WTC11 (cell line): ENCODE measurements around the gene APOLD1.

ENCODE experiments used
- CBFB ChIP-seq: sonication (generic); formaldehyde crosslinking; IDR thresholded peaks from 2 replicates; pipeline ENCODE4 v1.8.1; 2022; ENCODE audit warnings: mild to moderate bottlenecking, low read depth, missing genetic modification reagents
- TEAD1 ChIP-seq: sonication (generic); formaldehyde crosslinking; IDR thresholded peaks from 2 replicates; pipeline ENCODE4 v1.8.0; 2022; ENCODE audit warnings: mild to moderate bottlenecking, missing genetic modification reagents
- ZNF232 ChIP-seq: sonication (generic); formaldehyde crosslinking; IDR thresholded peaks from 2 replicates; pipeline ENCODE4 v1.8.0; 2022; ENCODE audit warnings: mild to moderate bottlenecking, missing genetic modification reagents
- TF ChIP-seq, protein P1 (sequence below): sonication (generic); formaldehyde crosslinking; IDR thresholded peaks from 2 replicates; pipeline ENCODE4 v1.8.1; 2023; ENCODE audit warnings: mild to moderate bottlenecking, missing genetic modification reagents, moderate library complexity
- TF ChIP-seq, protein P2 (sequence below): sonication (generic); formaldehyde crosslinking; IDR thresholded peaks from 2 replicates; pipeline ENCODE4 v1.8.0; 2022; ENCODE audit warnings: mild to moderate bottlenecking, missing genetic modification reagents

DNA sequence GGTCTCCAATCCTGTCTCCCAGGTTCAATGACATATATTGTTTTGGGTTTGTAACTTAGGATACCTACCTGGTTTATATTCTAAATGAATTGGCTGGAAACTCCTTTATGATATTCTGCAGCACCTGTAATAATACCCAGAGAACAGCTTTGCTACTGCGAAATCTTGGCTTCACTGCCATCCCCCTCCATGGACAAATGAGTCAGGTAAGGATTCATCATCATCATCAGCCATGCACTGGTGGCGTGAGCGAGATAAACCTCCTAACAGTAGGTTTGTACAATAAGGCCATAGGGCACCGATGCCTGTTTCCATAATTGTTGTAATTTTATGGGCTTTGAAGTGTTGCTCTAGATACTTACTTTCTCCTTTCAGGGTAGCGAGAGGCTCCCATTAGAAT is 38.4 kb downstream of the APOLD1 start:
- TF ChIP-seq CBFB (CRISPR knock-in tag): no peak
- TF ChIP-seq TEAD1 (CRISPR knock-in tag): no peak
- TF ChIP-seq, protein P1, sequence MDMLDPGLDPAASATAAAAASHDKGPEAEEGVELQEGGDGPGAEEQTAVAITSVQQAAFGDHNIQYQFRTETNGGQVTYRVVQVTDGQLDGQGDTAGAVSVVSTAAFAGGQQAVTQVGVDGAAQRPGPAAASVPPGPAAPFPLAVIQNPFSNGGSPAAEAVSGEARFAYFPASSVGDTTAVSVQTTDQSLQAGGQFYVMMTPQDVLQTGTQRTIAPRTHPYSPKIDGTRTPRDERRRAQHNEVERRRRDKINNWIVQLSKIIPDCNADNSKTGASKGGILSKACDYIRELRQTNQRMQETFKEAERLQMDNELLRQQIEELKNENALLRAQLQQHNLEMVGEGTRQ (CRISPR knock-in tag): no peak
- no peak for TF ChIP-seq ZNF232 (CRISPR knock-in tag)
- TF ChIP-seq, protein P2, sequence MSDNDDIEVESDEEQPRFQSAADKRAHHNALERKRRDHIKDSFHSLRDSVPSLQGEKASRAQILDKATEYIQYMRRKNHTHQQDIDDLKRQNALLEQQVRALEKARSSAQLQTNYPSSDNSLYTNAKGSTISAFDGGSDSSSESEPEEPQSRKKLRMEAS (CRISPR knock-in tag): no peak
